Measurements from ENCODE around the gene UBA1.

The UBA1 gene

GRCh38 chrX:47214435-47215077, 20.9 kb downstream of the UBA1 start:
- FAIRE-seq = no peak

- FAIRE-seq = no peak
These were observed 21.8 kb downstream of the UBA1 start for GRCh38 chrX:47215291-47215900.

- no peak for FAIRE-seq
These were observed 22.8 kb downstream of the UBA1 start for GRCh38 chrX:47216393-47216925.

GRCh38 chrX:47217121-47217851, 23.7 kb downstream of the UBA1 start:
- no peak for FAIRE-seq

- peak; percentile 97 for FAIRE-seq
These were observed 24.2 kb downstream of the UBA1 start for GRCh38 chrX:47217852-47218279.

- FAIRE-seq = no peak
These were observed 24.8 kb downstream of the UBA1 start, which contains the start of gene CDK16 for GRCh38 chrX:47218280-47218919. Gene CDK16 (plus strand): TSS chrX:47218681. CDS start chrX:47223558, 4,877 bp downstream.

- no peak for FAIRE-seq
These were observed 25.5 kb downstream of the UBA1 start for GRCh38 chrX:47218920-47219815.

- no peak for FAIRE-seq
These were observed 28.1 kb downstream of the UBA1 start for GRCh38 chrX:47221756-47222155.

GRCh38 chrX:47222751-47223350, 29.2 kb downstream of the UBA1 start:
- FAIRE-seq = no peak

- FAIRE-seq = no peak
These were observed 30.0 kb downstream of the UBA1 start for GRCh38 chrX:47223476-47224250.

GRCh38 chrX:47224266-47224895, 30.8 kb downstream of the UBA1 start:
- no peak for FAIRE-seq

GRCh38 chrX:47224896-47225290, 31.3 kb downstream of the UBA1 start:
- no peak for FAIRE-seq

- no peak for FAIRE-seq
These were observed 32.4 kb downstream of the UBA1 start for GRCh38 chrX:47226071-47226470.

GRCh38 chrX:47226531-47227333, 33.1 kb downstream of the UBA1 start:
- FAIRE-seq = no peak

GRCh38 chrX:47227334-47227583, 33.6 kb downstream of the UBA1 start:
- FAIRE-seq = no peak

GRCh38 chrX:47228550-47229270, 35.1 kb downstream of the UBA1 start:
- FAIRE-seq = no peak

- FAIRE-seq = no peak
These were observed 35.8 kb downstream of the UBA1 start for GRCh38 chrX:47229427-47229826.

- FAIRE-seq = no peak
These were observed 36.7 kb downstream of the UBA1 start for GRCh38 chrX:47230136-47230868.
